Stimulated activated naive CD4-positive, alpha-beta T cell (primary cell): ENCODE results near the gene PPP6C.
"Not testable (repeated sequence)": the region's sequence is repeated elsewhere in the genome, so short reads cannot be mapped to it uniquely, and the experiment has no call there.

Source experiments
- DNase-seq, 6 experiments: peaks; one replicate each; lab custom pipeline; 2025; lab: John Stamatoyannopoulos, UW

PPP6C gene

GRCh38 chr9:125183054-125183453, 6.5 kb downstream of the PPP6C start:
- DNase-seq, result no peak

GRCh38 chr9:125181756-125182155, 7.8 kb downstream of the PPP6C start:
- not testable (repeated sequence) for DNase-seq

DNA sequence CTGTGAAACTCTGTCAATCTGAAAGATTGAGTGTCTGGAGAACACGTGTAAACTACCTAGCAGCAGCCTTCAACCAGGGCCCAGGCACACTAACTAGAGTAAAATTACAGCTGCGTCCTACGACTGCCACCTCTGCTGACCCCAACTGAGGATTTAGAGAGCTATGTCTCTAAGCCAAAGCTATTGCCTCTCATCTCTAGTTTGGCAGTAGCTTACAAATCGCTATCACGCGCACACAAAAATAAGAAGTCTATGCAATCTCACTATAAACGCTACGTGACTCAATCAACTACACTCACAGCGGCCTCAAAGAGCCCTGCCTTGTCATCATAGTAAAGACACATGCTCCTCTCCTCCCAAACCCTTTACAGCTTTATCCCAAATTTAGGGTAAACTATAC, 8.7 kb downstream of the PPP6C start:
- no peak for DNase-seq

- DNase-seq, result not testable (repeated sequence)
Measured at GRCh38 chr9:125179776-125180175, 9.8 kb downstream of the PPP6C start.

DNA sequence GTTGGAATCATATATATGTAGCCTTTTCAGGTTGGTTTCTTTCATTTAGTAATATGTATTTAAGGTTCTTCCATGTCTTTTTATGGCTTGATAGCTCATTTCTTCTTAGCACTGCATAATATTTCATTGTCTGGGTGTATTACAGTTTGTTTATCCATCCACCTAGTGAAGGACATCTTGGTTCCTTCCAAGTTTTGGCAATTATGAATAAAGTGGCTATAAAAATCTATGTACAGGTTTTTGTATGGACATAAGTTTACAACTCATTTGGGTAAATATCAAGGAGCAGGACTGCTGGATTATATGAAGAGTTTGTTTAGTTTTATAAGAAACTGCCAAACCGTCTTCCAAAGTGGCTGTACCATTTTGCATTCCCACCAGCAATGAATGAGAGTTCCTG, 11.7 kb downstream of the PPP6C start:
- DNase-seq, result no peak

- DNase-seq, result no peak
Measured at GRCh38 chr9:125176636-125177035, 13.0 kb downstream of the PPP6C start.

DNA sequence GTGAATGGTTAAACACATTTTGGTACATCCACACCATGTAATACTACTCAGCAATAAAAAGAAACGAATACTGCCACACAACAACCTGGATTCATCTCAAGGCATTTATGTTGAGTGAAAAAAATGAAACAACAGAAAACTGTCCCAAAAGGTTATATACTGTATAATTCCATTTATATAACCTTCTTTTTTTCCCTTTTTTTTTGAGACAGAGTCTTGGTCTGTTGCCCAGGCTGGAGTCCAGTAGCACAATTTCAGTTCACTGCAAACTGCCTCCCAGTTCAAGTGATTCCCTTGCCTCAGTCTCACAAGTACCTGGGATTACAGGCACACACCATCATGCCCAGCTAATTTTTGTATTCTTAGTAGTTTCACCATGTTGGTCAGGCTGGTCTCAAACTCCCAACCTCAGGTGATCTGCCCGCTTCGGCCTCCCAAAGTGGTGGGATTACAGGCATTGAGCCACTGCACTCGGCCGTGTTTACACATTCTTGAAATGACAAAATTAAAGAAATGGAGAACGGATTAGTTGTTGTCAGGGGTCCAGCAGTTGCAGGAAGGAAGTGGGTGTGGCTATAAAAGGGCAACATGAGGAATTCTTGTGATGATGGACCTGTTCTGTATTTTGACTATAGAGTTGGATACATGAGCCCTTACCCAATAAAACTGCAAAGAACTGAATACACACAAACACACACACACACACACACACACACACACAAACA, 17.4 kb downstream of the PPP6C start:
- no peak for DNase-seq

- DNase-seq, result no peak
Measured at GRCh38 chr9:125169895-125170294, 19.7 kb downstream of the PPP6C start.

GRCh38 chr9:125166762-125167161, 22.8 kb downstream of the PPP6C start:
- DNase-seq, result no peak

- DNase-seq, result not testable (repeated sequence)
Measured at GRCh38 chr9:125162891-125163290, 26.7 kb downstream of the PPP6C start.

- no peak for DNase-seq
Measured at GRCh38 chr9:125161284-125161918, 28.2 kb downstream of the PPP6C start.

- no peak for DNase-seq
Measured at GRCh38 chr9:125160750-125161149, 28.9 kb downstream of the PPP6C start.

DNA sequence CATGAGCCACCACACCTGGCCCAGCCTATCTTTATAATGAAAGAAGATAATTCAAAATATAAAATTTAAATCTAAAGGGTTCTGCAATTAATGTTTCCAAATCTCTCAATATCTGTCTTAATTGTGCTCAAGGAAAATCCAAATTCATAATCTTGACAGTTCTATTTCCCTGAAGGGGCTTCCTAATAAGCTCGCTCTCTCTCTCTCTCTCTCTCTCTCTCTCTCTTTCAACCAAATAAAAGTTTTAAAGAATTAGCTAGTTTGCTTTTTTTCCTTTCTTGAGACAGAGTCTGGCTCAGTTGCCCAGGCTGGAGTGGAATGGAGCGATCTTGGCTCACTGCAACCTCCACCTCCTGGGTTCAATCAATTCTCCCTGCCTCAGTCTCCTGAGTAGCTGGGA, 33.1 kb downstream of the PPP6C start:
- DNase-seq, result no peak

DNA sequence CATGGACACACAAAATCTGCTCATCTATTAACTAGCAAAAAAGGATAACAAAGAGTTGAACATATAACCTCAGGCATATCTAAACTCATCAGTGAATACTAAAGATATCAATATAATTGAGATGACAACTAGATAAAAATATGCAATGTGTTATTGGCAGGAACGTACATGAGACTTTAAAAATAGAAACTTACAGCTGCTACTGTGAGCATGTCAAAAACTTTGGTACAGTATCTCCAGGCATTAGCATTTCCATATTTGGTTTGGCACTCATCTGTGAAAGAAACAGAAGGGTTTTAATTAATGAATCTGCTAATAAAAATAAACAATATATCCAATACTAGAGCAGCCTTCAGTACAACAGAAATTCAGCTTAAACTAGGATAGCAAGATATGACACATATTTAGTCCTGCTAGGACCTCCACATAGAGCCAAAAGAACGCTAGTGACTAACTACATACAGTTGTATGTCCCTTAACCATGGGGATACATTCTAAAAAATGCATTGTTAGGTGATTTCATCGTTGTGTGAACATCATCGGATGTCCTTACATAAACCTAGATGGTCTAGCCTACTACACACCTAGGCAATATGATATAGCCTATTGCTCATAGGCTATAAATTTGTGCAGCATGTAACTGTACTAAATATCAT, 35.8 kb downstream of the PPP6C start:
- DNase-seq, result no peak

GRCh38 chr9:125151730-125152129, 37.9 kb downstream of the PPP6C start:
- DNase-seq, result no peak

DNA sequence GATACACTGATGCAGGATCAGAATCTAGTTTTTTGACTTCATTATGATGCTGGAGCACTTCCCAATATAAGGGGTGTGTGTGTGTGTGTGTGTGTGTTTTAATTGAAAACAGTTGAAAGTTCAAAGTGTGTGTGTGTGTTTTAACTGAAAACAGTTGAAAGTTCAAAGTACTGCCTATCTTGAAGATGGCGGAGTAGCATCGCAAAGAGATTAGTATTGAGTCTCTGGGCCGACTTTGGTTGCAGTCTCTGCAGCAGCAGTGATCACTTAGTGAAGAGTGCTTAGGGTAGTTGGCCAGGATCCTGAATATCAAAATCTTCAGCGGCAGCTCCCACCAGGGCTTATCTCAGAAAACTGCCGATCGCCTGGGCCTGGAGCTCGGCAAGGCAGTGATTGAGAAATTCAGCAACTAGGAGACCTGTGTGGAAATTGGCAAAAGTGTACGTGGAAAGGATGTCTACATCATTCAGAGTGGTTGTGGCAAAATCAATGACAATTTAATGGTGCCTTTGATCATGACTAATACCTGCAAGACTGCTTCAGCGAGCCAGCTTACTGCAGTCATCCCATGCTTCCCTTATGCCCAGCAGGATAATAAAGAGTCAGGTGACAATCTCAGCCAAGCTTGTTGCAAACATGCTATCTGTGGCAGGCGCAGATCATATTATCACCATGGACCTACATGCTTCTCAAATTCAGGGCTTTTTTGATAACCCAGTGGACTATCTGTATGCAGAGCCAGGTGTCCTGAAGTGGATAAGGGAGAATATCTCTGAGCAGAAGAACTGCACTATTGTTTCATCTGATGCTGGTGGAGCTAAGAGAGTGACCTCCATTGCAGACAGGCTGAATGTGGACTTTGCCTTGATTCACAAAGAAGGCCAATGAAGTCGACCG, 39.0 kb downstream of the PPP6C start:
- DNase-seq, result no peak

- DNase-seq, result no peak
Measured at GRCh38 chr9:125147401-125147951, 42.1 kb downstream of the PPP6C start.

GRCh38 chr9:125146247-125146646, 43.4 kb downstream of the PPP6C start:
- no peak for DNase-seq

DNA sequence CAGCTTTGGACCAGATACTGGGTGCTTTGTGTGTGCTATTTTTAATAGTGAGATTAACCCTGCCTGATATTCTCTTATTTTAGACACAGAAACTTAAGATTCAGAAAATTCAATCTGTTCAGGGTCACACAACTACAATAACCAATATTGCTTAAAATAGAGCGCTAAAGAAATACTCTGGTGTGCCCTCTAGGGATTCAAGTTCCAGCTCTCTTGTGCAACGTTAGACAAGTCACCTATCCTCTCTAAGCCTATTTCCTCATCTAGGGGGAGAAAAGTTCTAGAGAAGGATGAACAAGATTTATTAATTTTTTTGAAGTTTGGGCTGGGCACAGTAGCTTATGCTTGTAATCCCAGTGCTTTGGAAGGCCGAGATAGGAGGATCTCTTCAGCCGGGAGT, 44.2 kb downstream of the PPP6C start:
- DNase-seq, result no peak

GRCh38 chr9:125143377-125144090, 46.1 kb downstream of the PPP6C start, which contains the start of gene SCAI:
TSS of gene SCAI (minus strand) at chr9:125143528. CDS start at chr9:125143437, 91 bp downstream.
- peak; percentile 92 to 98 (median 97) for DNase-seq
